HG03045 (cell line): ENCODE measurements around the gene C13orf46.

ENCODE experiments used
- ATAC-seq: cut with Tn5 transposase; IDR thresholded peaks from one replicate; pipeline ENCODE4 v1.9.1; 2021; ENCODE audit warnings: mild to moderate bottlenecking, moderate library complexity; ENCODE audit not compliant: unreplicated experiment

The C13orf46 gene

DNA sequence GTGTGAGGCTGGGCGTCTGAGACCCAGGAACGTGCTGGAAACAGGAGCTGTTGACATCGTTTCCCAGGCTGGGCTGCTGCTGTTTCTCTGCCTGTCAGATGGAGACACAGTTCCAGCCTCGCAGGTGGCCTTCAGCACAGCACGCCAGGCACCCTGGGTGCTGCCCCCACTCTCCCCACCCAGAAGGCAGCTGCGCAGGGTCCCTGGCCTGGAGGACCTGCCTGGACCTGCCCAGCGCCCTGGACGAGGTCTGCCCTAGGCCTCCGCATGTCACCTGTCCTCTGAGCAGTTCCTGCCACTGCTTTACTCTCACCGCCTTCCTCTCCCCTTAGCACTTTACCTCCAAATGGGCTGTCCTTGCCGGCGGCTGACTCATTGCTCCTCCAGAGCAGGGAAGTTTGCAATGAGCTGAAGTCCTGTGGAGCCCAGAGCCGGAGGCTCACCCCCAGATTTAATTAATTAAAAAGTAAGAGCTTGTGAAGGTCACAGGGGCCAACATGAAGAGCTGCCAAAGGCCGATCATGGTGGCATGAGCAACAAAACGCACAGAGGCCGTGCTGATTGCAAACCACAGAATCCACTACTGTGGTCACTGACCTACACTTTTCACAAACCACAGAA lies 32.2 kb downstream of the C13orf46 start:
- no peak for ATAC-seq

GRCh38 chr13:113939944-113940297 lies 34.0 kb downstream of the C13orf46 start:
- ATAC-seq: no peak

DNA sequence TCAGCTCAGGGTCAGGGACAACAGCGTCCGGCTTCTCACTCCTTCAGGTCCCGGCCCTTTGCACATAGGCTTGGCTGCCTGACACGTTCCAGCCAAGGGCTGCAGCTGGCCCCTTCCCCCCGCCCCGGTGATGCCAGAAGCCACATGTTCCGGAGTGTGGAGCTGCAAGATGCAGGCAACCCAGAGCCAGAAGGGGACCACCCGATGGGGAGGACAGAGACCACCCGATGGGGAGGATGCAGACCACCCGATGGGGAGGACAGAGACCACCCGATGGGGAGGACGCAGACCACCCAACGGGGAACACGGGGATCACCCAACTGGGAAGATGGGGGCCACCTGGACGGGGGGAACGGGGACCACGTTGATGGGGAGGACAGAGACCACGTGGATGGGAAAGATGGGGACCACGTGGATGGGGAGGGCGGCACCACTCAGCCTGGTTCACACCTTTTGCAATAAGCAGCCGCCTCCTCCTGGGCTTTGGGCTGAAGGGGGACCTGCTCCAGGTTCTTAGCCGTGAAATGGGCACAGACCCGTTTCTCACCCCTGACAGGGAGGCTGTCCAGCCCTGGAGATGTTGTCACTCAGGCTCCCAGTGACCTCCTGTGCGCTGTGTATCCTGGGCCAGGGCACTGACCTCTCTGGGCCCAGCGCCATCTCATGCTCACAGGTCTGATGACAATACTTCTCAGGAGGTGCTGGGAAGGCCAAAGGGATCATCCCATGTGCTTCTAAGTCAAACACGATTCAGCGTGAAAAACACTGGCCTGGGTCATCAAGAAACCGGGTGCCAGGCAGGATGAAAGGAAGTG lies 34.5 kb downstream of the C13orf46 start:
- no peak for ATAC-seq

DNA sequence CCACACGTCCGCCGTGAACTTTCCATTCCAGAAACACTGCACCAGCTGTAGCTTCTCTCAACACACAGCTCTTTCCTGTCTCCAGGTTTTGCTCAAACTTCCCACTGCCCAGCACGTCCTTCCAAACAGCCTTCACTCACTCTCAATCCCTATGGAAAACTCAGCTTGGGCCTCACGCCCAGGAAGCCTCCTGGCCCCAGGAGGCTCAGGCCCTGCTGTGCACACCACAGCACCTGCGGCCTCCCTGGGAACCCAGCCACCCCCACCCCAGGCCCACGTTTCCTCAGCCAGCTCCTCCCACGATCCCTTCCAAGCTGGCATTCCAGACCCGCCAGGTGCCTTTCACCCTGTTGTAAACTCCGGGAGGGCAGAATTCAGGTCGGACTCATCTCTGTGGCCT lies 35.2 kb downstream of the C13orf46 start:
- ATAC-seq: no peak

GRCh38 chr13:113938246-113938645 lies 35.6 kb downstream of the C13orf46 start:
- no peak for ATAC-seq

GRCh38 chr13:113937527-113938180 lies 36.2 kb downstream of the C13orf46 start:
- ATAC-seq: no peak

- ATAC-seq: no peak
These were observed 36.8 kb downstream of the C13orf46 start for GRCh38 chr13:113937073-113937472.

DNA sequence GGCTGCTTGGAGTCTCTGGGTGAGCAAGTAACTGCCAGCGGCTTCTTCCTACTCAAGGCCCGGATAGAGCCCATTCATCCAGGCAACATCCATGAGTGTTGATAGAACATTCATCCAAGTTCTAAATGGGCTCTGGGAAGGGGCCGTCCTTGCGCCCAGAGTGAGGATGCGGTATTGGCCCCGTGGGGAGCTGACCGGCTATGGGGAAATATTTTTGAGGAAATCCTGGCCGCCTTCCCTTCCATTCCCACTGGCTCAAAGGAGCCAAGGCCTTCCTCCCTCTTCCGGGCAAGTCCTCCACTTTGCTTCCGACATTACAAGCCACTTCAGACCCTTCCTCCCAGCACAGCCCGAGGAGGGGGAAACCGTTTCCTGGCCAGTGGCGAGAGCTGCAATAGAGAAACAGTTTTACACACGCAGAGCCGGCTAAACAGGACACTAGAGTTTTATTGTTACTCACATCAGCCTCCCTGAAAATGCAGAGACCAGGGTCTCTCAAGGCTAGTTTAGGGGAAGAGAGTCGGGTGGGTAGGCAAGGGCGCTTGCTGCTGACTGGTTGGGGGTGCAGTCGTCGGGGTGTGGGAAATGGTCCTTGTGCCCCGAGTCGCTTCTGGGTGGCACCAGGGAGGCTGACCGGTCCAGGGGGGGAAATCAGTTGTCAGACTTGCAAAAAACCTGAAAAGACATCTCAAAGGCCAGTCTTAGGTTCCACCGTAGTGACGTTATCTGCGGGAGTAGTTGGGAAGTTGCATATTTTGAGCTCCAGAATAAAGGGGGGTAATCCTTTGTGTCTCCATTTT lies 37.5 kb downstream of the C13orf46 start:
- ATAC-seq: no peak

- ATAC-seq: no peak
These were observed 38.7 kb downstream of the C13orf46 start for GRCh38 chr13:113935001-113935844.

- ATAC-seq: no peak
These were observed 39.3 kb downstream of the C13orf46 start for GRCh38 chr13:113934576-113934975.

GRCh38 chr13:113933901-113934300 lies 40.0 kb downstream of the C13orf46 start:
- ATAC-seq: no peak

DNA sequence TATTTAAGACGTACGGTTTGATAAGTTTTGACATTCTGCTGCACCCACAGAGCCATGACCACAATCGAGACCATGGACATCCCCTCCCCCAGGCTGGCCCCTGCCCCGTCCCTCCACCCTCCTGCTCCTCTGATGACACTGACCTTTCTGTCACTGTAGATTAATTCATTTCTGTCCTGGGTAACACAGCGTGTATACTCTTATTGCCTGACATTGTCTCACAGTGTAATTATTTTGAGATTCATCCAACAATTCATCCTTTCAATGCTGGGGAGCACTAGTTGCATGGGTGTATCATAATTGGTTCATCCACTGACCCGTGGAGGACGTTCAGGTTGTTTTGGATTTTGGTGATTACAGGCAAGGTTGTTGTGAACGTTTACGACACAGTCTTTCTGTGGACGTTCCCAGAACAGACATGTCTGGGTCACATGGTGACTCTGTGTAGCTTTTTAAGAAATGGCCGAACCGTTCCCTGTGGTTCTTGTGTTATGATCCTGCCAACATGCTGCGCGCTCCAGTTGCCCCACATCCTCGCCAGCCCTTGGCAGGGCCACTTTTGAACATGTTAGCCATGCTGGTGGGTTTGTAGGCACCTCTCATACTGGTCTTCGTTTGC lies 41.9 kb downstream of the C13orf46 start:
- no peak for ATAC-seq

- ATAC-seq: no peak
These were observed 42.9 kb downstream of the C13orf46 start for GRCh38 chr13:113930671-113931637.

DNA sequence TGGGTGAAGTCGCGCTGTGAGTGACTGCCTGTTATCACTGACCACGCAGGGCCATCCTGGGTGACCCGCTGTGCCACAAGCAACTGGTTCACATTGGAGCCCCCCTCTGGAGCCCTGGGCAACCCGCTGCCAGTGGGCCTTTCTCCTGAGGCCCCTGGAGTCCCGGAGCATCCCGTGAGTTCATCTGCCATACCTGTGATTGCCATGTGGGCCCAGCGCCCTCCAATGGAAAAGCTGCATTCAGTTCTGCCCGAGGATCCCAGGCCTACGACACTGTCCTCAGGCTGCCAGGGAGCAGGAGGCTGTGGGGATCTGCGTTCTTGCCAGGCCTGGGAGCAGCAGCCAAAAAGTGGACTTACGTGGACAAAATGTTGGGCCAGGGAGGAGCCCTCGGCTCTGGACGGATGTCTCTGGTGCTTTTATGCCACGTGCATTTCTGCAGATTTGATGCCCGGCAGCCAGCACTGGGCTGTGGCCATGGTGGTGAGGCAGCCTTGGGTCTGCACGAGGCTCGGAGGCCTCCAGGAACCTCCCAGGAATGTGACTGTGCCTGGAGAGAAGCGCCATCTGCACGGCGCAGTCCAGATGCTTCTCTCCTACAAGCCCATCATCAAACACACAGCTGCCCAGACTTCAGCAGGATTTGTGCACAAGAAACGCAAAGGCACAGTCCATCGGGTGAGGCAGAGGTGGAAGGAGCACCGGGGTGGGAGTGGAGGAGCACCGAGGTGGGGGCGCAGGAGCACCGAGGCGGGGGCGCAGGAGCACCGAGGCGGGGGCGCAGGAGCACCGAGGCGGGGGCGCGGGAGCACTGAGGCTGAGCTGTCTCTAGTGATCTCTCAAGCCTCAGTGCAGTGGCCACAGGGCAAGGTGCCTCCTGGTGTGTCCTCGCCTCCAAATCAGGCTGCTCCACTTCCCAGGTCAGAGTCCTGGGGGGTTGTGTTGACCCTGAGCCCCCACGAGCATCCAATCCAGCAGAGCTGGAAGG lies 44.0 kb downstream of the C13orf46 start:
- ATAC-seq: no peak

DNA sequence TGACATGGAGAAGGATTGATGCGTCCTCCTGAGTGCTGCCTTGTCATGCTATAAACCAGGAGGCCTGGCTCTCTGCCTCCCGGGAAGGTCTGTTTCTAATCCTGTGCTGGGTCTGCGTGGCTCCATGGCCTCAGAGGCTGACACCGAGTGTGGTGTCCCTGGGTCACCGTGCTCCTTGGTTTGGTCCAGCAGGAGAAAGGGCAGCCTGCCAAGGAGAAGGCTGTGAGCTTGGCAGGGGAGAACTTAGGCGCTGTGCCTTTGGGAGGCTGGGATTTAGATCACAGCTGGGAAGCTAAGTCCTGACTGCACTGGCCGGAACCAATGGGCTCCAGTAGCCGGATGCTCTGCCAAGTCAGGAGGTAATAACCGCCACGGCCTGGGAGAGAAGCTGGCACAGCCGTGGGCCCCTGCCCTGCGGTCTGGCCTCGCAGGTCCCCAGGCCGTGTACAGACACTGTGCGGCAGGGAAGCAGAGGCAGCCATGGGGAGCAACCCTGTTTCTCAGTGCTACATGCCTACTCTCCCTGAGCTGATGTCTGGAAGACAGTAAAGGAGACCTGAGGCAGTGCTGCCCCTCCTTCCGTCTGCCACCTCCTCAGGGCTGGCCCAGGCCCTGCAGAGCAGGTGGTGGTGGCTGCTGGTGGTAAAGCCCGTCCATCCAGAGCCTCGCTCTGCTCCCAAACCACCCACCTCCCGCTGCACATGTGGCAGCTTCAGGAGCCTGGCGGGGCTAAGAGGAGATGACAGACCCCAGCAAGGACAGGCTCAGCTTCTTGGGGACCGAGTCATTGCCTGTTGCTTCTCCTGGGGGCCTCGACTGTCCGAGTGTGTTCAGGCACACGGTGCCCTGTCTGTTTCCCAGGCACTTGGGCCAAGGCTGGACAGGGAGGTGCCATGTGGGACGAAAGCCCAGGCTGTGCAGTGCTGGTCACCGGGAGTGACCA lies 44.9 kb downstream of the C13orf46 start:
- ATAC-seq: no peak
